ENCODE results near the gene LRRC1.

Gene LRRC1

DNA sequence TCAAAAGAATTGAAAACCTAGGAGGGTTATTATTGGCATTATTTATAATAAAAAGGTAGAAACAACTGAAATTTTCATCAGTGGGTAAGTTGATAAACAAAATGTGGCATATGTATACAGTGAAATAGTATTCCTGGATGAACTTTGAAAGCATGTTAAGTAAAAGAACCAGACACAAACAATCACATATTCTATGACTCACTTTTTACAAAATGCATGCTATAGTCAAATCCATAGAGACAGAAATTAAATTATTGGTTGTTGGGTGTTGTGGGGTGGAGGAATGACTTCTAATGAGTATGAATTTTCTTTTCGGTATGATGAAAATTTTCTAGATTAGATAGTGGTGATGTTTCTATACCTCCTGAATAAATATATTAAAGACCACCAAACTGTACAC, 94.6 kb downstream of the LRRC1 start:
- TF ChIP-seq BACH2 (CRISPR knock-in tag; IDR thresholded peaks at IDR 0.05; ENCODE audit: borderline replicate concordance) (no peak), PPARA (CRISPR knock-in tag; IDR thresholded peaks at IDR 0.05; ENCODE audit: borderline replicate concordance) (no peak), RARB (CRISPR knock-in tag; IDR thresholded peaks at IDR 0.05) (no peak), PATZ1 (CRISPR knock-in tag; IDR thresholded peaks at IDR 0.05; ENCODE audit: borderline replicate concordance) (no peak), CSDC2 (CRISPR knock-in tag; IDR thresholded peaks at IDR 0.05) (no peak), ISL1 (CRISPR knock-in tag; IDR thresholded peaks at IDR 0.05) (no peak), TOX (CRISPR knock-in tag; IDR thresholded peaks at IDR 0.05; ENCODE audit: borderline replicate concordance) (no peak), CSRNP3 (CRISPR knock-in tag; IDR thresholded peaks at IDR 0.05) (no peak), SNAI2 (CRISPR knock-in tag; IDR thresholded peaks at IDR 0.05) (no peak)
- TF ChIP-seq, protein P1, sequence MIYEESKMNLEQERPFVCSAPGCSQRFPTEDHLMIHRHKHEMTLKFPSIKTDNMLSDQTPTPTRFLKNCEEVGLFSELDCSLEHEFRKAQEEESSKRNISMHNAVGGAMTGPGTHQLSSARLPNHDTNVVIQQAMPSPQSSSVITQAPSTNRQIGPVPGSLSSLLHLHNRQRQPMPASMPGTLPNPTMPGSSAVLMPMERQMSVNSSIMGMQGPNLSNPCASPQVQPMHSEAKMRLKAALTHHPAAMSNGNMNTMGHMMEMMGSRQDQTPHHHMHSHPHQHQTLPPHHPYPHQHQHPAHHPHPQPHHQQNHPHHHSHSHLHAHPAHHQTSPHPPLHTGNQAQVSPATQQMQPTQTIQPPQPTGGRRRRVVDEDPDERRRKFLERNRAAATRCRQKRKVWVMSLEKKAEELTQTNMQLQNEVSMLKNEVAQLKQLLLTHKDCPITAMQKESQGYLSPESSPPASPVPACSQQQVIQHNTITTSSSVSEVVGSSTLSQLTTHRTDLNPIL (CRISPR knock-in tag; IDR thresholded peaks at IDR 0.05; ENCODE audit: low read depth) = no peak
- ATAC-seq = no peak

DNA sequence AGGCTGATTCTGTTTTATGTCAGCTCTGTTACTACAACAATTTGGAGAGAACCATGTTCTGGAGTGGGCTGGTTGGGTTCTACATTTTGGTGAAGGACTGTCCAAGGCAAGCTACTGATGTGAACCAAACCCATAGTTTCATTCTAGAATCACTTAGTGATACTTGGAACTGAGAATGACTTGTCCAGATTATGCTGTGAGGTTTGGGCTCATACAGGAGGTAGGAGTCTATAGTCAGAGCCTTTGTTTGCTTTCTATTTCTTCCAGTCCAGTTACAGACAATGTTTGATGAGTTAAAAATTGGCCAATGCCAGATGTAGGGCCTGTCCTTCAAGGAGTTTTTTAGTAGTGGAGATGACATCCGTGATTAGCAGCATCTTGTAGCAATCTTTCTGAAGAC, 97.9 kb downstream of the LRRC1 start:
- no peak for ATAC-seq
- TF ChIP-seq, protein P2, sequence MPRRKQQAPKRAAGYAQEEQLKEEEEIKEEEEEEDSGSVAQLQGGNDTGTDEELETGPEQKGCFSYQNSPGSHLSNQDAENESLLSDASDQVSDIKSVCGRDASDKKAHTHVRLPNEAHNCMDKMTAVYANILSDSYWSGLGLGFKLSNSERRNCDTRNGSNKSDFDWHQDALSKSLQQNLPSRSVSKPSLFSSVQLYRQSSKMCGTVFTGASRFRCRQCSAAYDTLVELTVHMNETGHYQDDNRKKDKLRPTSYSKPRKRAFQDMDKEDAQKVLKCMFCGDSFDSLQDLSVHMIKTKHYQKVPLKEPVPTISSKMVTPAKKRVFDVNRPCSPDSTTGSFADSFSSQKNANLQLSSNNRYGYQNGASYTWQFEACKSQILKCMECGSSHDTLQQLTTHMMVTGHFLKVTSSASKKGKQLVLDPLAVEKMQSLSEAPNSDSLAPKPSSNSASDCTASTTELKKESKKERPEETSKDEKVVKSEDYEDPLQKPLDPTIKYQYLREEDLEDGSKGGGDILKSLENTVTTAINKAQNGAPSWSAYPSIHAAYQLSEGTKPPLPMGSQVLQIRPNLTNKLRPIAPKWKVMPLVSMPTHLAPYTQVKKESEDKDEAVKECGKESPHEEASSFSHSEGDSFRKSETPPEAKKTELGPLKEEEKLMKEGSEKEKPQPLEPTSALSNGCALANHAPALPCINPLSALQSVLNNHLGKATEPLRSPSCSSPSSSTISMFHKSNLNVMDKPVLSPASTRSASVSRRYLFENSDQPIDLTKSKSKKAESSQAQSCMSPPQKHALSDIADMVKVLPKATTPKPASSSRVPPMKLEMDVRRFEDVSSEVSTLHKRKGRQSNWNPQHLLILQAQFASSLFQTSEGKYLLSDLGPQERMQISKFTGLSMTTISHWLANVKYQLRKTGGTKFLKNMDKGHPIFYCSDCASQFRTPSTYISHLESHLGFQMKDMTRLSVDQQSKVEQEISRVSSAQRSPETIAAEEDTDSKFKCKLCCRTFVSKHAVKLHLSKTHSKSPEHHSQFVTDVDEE (CRISPR knock-in tag; IDR thresholded peaks at IDR 0.05) = no peak
- TF ChIP-seq PPARA (CRISPR knock-in tag; IDR thresholded peaks at IDR 0.05; ENCODE audit: borderline replicate concordance) = no peak
- no peak for TF ChIP-seq RARB (CRISPR knock-in tag; IDR thresholded peaks at IDR 0.05)
- no peak for TF ChIP-seq OSR1 (CRISPR knock-in tag; IDR thresholded peaks at IDR 0.05)
- TF ChIP-seq, protein P1 (CRISPR knock-in tag; IDR thresholded peaks at IDR 0.05; ENCODE audit: low read depth) = no peak
- TF ChIP-seq ZNF70 (CRISPR knock-in tag; IDR thresholded peaks at IDR 0.05) = no peak
- no peak for TF ChIP-seq SNAI2 (CRISPR knock-in tag; IDR thresholded peaks at IDR 0.05)
- TF ChIP-seq, protein P3, sequence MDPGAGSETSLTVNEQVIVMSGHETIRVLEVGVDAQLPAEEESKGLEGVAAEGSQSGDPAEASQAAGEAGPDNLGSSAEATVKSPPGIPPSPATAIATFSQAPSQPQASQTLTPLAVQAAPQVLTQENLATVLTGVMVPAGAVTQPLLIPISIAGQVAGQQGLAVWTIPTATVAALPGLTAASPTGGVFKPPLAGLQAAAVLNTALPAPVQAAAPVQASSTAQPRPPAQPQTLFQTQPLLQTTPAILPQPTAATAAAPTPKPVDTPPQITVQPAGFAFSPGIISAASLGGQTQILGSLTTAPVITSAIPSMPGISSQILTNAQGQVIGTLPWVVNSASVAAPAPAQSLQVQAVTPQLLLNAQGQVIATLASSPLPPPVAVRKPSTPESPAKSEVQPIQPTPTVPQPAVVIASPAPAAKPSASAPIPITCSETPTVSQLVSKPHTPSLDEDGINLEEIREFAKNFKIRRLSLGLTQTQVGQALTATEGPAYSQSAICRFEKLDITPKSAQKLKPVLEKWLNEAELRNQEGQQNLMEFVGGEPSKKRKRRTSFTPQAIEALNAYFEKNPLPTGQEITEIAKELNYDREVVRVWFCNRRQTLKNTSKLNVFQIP (CRISPR knock-in tag; IDR thresholded peaks at IDR 0.05; ENCODE audit: borderline replicate concordance, low read depth) = no peak

GRCh38 chr6:53894091-53894490, 99.3 kb downstream of the LRRC1 start:
- TF ChIP-seq ESRRG (CRISPR knock-in tag; IDR thresholded peaks at IDR 0.05) (no peak), ZNF70 (CRISPR knock-in tag; IDR thresholded peaks at IDR 0.05) (no peak), BACH2 (CRISPR knock-in tag; IDR thresholded peaks at IDR 0.05; ENCODE audit: borderline replicate concordance) (no peak), ISL1 (CRISPR knock-in tag; IDR thresholded peaks at IDR 0.05) (no peak), CSRNP3 (CRISPR knock-in tag; IDR thresholded peaks at IDR 0.05) (no peak), SNAI2 (CRISPR knock-in tag; IDR thresholded peaks at IDR 0.05) (no peak), ZFP3 (CRISPR knock-in tag; IDR thresholded peaks at IDR 0.05) (no peak), ZNF565 (CRISPR knock-in tag; conservative IDR thresholded peaks at IDR 0.05; ENCODE audit: low read depth) (no peak), ZC3H10 (CRISPR knock-in tag; IDR thresholded peaks at IDR 0.05) (no peak), ARNTL (CRISPR knock-in tag; IDR thresholded peaks at IDR 0.05; ENCODE audit: borderline replicate concordance, low read depth) (no peak), PPARA (CRISPR knock-in tag; IDR thresholded peaks at IDR 0.05; ENCODE audit: borderline replicate concordance) (no peak), RARB (CRISPR knock-in tag; IDR thresholded peaks at IDR 0.05) (no peak), TCF4 (CRISPR knock-in tag; IDR thresholded peaks at IDR 0.05; ENCODE audit: borderline replicate concordance) (no peak)
- TF ChIP-seq, protein P1 (CRISPR knock-in tag; IDR thresholded peaks at IDR 0.05; ENCODE audit: low read depth) = no peak
- TF ChIP-seq, protein P3 (CRISPR knock-in tag; IDR thresholded peaks at IDR 0.05; ENCODE audit: borderline replicate concordance, low read depth) = no peak
- ATAC-seq = no peak; the same call in 2 of the 3 replicates
